GM18951 (cell line): ENCODE data around the gene CELF2.

Source experiments
- POLR2A ChIP-seq: IDR thresholded peaks from 4 replicates; pipeline ENCODE4 v1.6.1; 2011; ENCODE audit warnings: mild to moderate bottlenecking; ENCODE audit not compliant: insufficient read length, insufficient read depth; ENCODE audit errors: extremely low read depth
- in situ Hi-C: fragments of 300-500 bp; cut with MboI; formaldehyde crosslinking; loops from one replicate; pipeline ENCODE4 v1.12.0; 2022; ENCODE audit warnings: low sequenced_read_pairs, mixed read lengths, inconsistent platforms; ENCODE audit not compliant: unreplicated experiment

CELF2 gene

GRCh38 chr10:11017570-11018431 is at the start of gene CELF2:
Gene CELF2, plus strand, starts transcription at chr10:11017872. Its CDS starts 218 bp downstream, at chr10:11018090.
- in situ Hi-C loops, result no loop called here
- no peak for TF ChIP-seq POLR2A

GRCh38 chr10:10968257-10968588 is 49.4 kb upstream of the CELF2 start:
- in situ Hi-C loops, result no loop called here
- TF ChIP-seq POLR2A, result no peak

- TF ChIP-seq POLR2A, result no peak
- in situ Hi-C loops, result no loop called here
Measured at GRCh38 chr10:10973310-10973709, 44.4 kb upstream of the CELF2 start.

- no peak for TF ChIP-seq POLR2A
- in situ Hi-C loops, result no loop called here
Measured at GRCh38 chr10:10975647-10976046, 42.0 kb upstream of the CELF2 start.

- in situ Hi-C loops, result no loop called here
- TF ChIP-seq POLR2A, result no peak
Measured at GRCh38 chr10:10976652-10977051, 41.0 kb upstream of the CELF2 start.

GRCh38 chr10:10977226-10977956 is 40.3 kb upstream of the CELF2 start:
- in situ Hi-C loops, result no loop called here
- TF ChIP-seq POLR2A, result no peak

GRCh38 chr10:10977978-10978377 is 39.7 kb upstream of the CELF2 start:
- no peak for TF ChIP-seq POLR2A
- in situ Hi-C loops, result no loop called here

GRCh38 chr10:10985361-10985760 is 32.3 kb upstream of the CELF2 start:
- in situ Hi-C loops, result no loop called here
- TF ChIP-seq POLR2A, result no peak

GRCh38 chr10:10986606-10987005 is 31.1 kb upstream of the CELF2 start:
- in situ Hi-C loops, result no loop called here

GRCh38 chr10:10987111-10987510 is 30.6 kb upstream of the CELF2 start:
- in situ Hi-C loops, result no loop called here
- no peak for TF ChIP-seq POLR2A

More at GRCh38 chr10:10986606-10987005, 31.1 kb upstream of the CELF2 start:
- TF ChIP-seq POLR2A, result no peak

GRCh38 chr10:10989669-10990068 is 28.0 kb upstream of the CELF2 start:
- no peak for TF ChIP-seq POLR2A
- in situ Hi-C loops, result no loop called here

- no peak for TF ChIP-seq POLR2A
- in situ Hi-C loops, result no loop called here
Measured at GRCh38 chr10:10991144-10991543, 26.5 kb upstream of the CELF2 start.

- no peak for TF ChIP-seq POLR2A
- in situ Hi-C loops, result no loop called here
Measured at GRCh38 chr10:10992072-10992471, 25.6 kb upstream of the CELF2 start.
